Stimulated activated CD8-positive, alpha-beta memory T cell treated with anti-CD3 and anti-CD28 coated beads, Interleukin-12 subunit alpha, Interleukin-12 subunit beta, amount 100 ng/mL, for 24 hours (primary cell): ENCODE data around the gene SNED1.
"Not testable (repeated sequence)": the region's sequence is repeated elsewhere in the genome, so short reads cannot be mapped to it uniquely, and the experiment has no call there.

Experiments
- DNase-seq: peaks from one replicate; pipeline ENCODE4 v3.0.0-alpha.2; 2020; ENCODE audit errors: extremely low read depth

Gene SNED1

DNA sequence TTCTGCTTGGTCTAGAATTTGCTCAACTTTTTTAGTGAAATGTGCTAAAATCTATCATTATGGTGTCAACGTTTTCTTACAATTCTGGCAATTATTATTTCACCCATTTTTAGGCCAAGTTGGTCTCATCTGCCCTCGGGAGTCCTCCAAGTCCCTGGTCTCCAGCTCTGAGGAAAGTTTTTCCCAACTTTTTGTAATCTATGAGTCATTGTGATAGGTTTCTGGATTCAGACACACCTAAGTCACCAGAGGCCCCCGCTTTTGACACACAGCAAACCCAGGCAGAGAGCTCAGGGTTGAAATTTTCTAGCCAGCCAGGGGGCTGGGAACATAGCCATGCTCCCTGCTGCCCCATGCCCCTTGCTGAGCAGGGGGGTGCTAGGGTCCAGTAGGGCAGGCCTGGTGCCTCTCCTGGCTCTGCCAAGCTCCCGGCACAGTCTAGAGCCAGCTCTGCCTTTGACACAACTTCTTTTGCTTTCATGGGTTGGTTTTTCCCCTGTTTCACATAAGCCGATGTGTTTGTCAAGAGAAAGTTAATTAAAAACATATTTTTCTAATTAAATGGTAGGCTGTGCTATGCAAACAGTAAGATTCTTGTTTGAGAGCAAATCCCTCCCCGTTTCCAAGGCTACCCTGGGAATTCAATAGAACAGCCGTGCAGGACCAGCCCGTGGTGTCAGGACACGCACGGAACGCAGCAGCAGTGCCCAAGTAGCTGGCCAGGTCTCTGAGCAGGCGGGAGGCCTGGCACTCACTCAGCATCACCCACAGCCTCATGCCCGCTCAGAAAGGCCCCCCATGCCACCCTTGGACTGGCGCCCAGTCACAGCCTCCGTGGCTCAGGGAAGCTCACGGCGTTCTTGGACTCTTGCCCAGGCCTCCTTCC, 25.5 kb upstream of the SNED1 start:
- DNase-seq = no peak

DNA sequence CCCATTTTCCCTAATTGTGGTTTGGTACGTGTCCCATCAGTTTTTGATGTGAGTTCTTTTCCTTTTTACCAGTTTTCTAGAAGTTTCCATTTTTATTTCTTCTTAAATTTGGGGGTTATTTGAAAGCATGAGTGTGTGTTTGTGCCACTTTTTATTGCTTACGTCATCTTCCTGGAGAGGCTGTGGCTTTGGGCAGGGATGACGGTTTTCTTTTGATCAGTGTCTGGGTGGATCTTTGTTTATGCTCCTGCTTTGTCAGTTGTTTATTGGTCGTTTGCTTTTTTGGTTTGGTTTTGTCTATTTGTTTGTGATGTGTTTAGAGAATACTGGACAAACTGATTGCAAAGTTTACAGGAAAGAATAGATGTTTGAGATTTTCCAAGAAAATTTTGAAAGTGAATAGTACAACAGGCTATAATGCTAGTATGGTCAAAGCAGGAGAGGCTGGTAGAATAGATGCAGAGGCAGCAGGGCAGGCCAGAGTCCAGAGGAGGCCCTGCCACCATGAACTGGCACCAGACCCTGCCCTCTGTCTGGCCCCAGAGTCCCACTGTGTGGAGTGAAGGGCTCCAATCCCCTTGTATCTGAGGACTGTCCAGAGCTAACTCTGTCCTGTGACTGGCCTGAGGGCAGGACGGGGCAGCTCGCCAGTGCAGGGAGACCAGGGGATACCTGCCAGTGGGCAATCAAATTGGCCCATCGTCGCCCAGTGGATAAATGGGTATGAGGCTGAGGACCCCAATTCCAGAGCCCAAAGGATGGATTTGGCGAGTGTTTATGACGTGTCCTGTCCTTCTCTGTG, 23.4 kb upstream of the SNED1 start:
- no peak for DNase-seq

- DNase-seq = not testable (repeated sequence)
Observed at GRCh38 chr2:240975903-240976302, 22.5 kb upstream of the SNED1 start.

DNA sequence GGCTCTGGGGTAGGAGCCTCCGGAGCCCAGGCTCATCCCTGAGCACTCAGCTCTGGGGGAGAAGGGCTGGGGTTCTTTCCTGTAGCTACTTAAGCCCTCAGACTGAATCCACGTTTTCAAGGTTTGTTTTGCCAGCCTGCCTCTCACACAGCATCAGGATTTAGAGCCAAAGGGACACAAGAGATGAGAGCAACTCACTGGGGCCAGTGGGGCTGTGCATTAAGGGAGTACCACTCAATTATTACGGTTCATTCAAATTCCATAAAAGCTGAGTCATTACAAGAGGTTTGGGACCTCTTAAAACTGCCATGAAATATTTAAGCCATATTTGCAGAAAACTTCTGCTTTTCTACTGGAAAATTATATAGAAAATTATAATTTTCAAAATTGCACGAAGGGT, 17.1 kb upstream of the SNED1 start:
- DNase-seq = no peak

GRCh38 chr2:240981871-240982800, 16.3 kb upstream of the SNED1 start:
- DNase-seq = no peak

DNA sequence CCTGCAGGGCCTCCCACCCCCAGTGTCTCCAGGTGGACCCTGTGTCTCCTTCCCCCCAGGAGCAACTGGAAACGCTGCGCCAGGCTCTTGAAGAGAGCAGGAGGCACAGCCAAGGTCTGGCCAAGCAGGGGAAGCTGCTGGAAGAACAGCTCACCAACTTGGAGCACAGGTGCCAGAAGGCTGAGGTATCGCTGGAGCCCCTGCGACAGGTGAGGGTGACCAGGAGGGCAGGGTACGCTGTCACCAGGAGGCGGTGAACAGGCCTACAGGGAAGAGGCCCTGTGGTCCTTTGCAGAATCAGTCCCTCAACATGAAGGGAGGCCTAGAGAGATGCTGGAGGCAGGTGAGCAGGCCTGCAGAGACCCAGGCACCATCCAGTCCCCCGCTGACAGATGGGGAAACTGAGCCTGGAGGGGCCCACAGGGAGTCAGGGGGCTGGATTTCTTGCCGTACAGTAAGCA, 15.6 kb upstream of the SNED1 start:
- DNase-seq = no peak

DNA sequence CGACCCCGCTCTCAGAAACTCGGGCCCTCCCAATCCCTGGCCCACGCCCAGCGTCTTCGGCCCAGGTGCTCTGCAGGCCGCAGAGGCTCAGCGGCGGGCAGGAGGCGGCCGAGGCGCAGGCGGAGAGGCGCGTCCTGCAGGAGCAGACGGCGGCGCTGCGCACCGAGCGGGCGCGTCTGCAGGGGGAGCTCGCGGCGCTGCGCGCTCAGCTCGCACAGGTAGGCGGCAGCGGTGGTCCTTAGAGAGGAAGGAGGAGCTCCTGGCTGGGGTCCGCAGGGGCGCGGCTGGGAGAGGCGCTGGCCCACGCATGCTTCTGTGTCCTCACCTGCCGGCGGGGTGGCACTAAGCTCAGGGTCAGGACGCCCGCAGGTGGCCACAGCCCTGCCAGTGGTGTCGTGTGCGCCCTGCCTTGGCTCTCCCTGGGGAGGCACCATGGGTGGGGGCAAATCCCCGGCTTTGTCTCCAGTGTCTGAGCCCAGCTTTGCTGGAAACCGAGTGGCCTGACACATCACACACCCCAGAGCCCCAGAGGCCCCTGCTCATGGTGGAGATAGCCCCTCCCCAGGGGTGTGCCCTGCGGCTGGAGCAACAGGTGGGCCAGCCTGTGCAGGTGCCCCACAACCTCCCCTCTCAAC, 14.9 kb upstream of the SNED1 start:
- DNase-seq = no peak

- no peak for DNase-seq
Observed at GRCh38 chr2:240983996-240984498, 14.4 kb upstream of the SNED1 start.

DNA sequence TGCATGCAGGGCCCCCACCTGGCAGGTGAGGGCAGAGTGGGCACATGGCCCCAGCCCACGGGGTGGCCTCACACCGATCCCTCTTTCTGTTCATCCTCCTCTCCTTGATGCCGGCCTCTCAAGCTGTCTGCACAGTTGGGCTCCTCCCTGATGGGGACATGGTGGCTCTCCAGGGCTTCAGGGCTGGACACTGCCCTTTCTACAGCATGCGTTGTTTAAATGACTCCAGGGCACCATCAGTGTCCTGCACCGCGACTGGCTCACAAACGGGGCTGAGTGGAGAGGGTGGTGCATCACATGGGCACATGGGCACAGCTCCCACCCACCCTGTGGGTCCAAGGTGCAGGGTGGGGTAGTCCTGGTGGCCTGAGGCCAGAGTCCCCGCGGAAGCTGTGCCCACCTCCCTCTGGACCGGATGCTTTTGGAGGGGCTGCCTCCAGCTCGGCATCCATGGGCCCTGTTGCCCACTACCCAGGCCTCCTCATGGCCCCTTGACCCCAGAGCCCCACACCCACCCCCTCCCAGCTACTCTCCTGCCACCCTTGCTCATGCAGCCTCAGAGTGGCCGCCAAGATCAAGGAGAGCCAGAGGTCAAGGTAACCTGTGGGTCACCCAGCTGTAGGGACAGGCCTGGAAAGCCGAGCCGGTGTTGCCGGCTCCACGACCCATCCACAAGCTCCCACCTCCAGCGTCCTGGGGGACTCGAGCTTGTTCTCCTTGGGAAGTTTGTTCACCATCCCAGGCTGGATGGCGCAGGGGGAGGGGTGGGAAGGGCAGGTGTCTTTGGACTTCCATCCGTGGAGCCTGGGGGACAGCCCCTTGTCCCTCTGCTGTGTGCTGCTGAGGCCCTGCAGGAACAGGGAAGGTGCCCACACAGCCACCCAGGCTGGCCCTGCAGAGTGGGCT, 12.3 kb upstream of the SNED1 start:
- no peak for DNase-seq

GRCh38 chr2:240986787-240987411, 11.5 kb upstream of the SNED1 start:
- DNase-seq = no peak

GRCh38 chr2:240987588-240987987, 10.8 kb upstream of the SNED1 start:
- DNase-seq = no peak

DNA sequence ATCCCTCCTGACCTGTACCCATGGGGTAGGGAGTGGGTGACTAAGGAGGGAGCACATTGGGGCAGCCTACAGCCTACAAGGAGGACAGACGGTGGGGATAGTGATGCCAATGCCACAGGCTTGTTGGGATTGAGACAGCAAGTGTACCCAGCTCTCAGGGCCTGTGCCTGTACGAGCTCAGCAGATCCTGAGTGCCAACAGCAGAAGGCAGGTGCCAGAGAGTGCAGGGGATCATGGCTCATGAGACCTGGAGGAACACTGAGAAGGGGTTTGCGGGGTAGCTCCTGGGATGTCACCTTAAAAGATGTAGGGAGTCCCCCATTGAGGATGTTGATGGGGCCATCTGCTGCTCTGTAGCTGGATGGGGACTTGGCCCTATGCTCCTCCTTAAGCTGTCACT, 10.3 kb upstream of the SNED1 start:
- no peak for DNase-seq

- DNase-seq = no peak
Observed at GRCh38 chr2:240988571-240989271, 9.7 kb upstream of the SNED1 start.

DNA sequence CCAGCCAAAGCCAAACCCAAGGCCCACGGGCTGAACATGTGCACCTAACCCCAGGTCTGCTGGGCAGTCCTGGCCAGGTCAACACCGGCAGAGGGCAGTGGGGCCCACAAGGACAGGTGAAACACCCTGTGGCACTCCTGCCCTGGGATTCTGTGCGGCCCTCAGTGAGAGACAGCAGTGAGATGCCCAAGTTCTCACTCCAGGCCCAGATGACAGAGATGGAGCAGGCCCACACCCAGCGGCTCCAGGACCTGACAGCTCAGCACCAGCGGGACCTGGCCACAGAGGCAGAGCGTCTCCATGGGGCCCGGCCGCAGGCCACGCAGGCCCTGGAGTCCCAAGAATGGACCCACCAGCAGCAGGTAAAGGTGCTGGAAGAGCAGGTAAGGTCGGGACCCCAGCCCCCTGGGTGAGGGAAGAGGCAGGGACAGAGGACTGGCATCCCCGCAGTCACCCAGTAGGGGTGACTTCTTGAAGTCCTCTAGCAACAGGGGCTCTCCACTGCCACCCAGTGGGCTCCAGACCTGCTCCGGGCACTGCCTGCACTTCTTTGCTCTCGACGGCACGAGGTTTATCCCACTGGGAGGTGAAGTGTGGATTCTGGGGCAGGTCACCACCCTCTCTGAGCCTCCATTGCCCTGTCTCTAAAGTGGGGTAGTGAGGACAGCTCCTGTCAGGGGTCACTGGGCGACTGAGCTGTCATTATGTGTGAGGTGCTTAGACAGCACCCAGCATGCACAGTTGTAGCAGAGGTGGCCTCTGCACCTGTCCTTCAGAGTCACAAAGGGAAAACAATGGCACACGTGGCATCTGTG, 8.8 kb upstream of the SNED1 start:
- no peak for DNase-seq

DNA sequence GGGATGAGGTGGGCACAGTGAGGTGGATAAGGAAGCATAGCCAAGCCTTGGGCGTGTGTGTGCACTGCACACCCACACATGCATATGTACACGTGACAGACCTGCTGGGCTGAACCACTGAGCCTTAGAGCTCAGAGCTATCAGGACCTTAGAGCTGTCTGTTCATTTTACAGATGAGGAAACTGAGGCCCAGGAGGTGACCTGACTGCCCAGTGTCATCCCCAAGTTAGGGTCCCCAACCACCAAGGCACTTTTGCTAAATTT, 8.2 kb upstream of the SNED1 start:
- no peak for DNase-seq

- no peak for DNase-seq
Observed at GRCh38 chr2:240990726-240991377, 7.6 kb upstream of the SNED1 start.

DNA sequence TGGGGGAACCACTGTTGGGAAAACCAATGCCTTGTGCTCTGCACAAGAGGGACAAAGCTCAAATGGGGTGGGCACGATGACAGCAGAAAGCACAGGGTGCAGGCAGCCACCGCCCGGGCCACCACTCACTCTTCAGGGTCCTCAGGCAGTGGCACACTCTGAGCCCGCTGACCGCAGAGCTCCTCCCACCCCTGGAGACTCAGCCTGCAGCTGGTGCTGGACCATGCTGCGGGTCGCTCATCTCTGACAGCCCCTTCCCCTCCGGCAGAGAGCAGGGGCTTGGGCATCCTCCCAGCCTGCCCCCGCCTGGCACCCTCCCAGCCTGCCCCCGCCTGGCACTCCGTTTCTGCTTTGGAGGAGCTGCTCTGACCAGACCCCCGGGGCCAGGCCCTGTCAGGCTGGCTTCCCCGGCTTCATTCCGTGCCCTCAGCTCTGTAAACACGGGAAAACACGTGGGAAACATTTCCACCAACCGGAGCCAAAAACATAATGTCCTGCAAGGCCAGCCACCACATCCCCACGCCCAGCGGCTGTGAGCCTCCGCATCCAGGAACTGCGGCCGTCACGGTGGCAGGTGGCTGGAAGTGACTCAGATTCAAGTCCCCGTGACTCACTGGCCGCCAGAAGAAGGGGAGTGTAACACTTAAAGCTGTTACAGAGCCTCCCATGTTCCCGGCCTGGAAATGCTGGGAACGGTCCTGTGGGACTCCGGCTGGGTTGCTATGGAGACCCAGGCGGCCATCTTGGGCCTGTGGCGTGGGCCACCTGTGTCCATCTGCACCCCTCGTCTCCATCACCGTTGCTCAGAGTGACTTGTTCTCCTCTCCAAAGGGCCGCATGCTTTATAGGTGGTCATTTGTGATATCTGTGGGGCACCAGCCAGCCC, 6.8 kb upstream of the SNED1 start:
- no peak for DNase-seq
